Measurements from ENCODE around the gene PASD1. TPM values are rescaled to one million over a fixed set of nuclear protein-coding genes. Genes with fewer than 3 reads are reported as not detected.

The PASD1 gene
- total RNA-seq, 1 experiment from 2014 or later, result not detected

GRCh38 chrX:151697522-151697921, 134.0 kb downstream of the PASD1 start:
- in situ Hi-C loops (cut with HindIII; ENCODE audit: low pct_unique_long_range_greater_than_20kb, low sequenced_read_pairs), result no loop called here

GRCh38 chrX:151698485-151698884, 135.0 kb downstream of the PASD1 start:
- H3K27me3 ChIP-seq (ENCODE audit: control insufficient read depth, insufficient read depth, low read length), result no peaks in the 10 kb centered on the region
- ChIA-PET POLR2A (no interaction called here), CTCF (no interaction called here)
- intact Hi-C loops (cut with micrococcal nuclease; ENCODE audit: unreplicated experiment) (no loop called here), in situ Hi-C loops (cut with HindIII; ENCODE audit: low pct_unique_long_range_greater_than_20kb, low sequenced_read_pairs) (no loop called here)
- DNase-seq (ENCODE audit: low read depth, low spot score) (no peak), ATAC-seq (no peak)
- no peak overlapping the region for H3K4me3 ChIP-seq (ENCODE audit: low read depth in 2 of 2, low read length in 2 of 2)
- H3K36me3 ChIP-seq (ENCODE audit: control insufficient read depth, insufficient read depth, low read length), result no peaks in the 10 kb centered on the region
- no peak overlapping the region for H3K27ac ChIP-seq (ENCODE audit: low read length)
- TF ChIP-seq CTCF (IDR thresholded peaks at IDR 0.05), result no peak
- BruUV-seq (replicated peaks), result no TSS peak
- H3K4me1 ChIP-seq (ENCODE audit: control insufficient read depth, insufficient read depth, low read length), result no peaks in the 10 kb centered on the region
- no peaks in the 10 kb centered on the region for H3K9me3 ChIP-seq (ENCODE audit: control insufficient read depth, insufficient read depth, low read depth, low read length)

More at GRCh38 chrX:151697522-151697921, 134.0 kb downstream of the PASD1 start:
- Histone ChIP-seq H3K36me3 (ENCODE audit: control insufficient read depth, insufficient read depth, low read length) (no peaks in the 10 kb centered on the region), H3K4me1 (ENCODE audit: control insufficient read depth, insufficient read depth, low read length) (no peaks in the 10 kb centered on the region), H3K9me3 (ENCODE audit: control insufficient read depth, insufficient read depth, low read depth, low read length) (no peaks in the 10 kb centered on the region), H3K27ac (ENCODE audit: low read length) (no peak overlapping the region), H3K27me3 (ENCODE audit: control insufficient read depth, insufficient read depth, low read length) (no peaks in the 10 kb centered on the region), H3K4me3 (ENCODE audit: low read depth in 2 of 2, low read length in 2 of 2) (no peak overlapping the region)
- POLR2A ChIA-PET, result interaction anchor here (0.6 kb wide), 1 partner anchor 492 kb away, joined by 6 read pairs; no protein-coding TSS in a partner anchor
- ATAC-seq, result no peak
- intact Hi-C loops (cut with micrococcal nuclease; ENCODE audit: unreplicated experiment), result no loop called here
- TF ChIP-seq CTCF (IDR thresholded peaks at IDR 0.05) (no peak), SIN3A (IDR thresholded peaks at IDR 0.05; ENCODE audit: borderline replicate concordance, insufficient read depth, low read depth, low read length) (no peak), TCF7L2 (IDR thresholded peaks at IDR 0.05; ENCODE audit: low read depth, low read length) (no peak), REST (IDR thresholded peaks at IDR 0.05; ENCODE audit: insufficient read depth in 1 of 2, low read depth in 2 of 2, low read length in 1 of 2) (no peak), POLR2AphosphoS5 (IDR thresholded peaks at IDR 0.05; ENCODE audit: low read depth, low read length) (no peak)
- BruUV-seq (replicated peaks), result no TSS peak
- CTCF ChIA-PET, result no interaction called here
- no peak for DNase-seq (ENCODE audit: low read depth, low spot score)

- no peak overlapping the region for H3K27ac ChIP-seq (ENCODE audit: low read length)
- H3K4me3 ChIP-seq (ENCODE audit: low read depth in 2 of 2, low read length in 2 of 2), result no peak overlapping the region
- intact Hi-C loops (cut with micrococcal nuclease; ENCODE audit: unreplicated experiment), result no loop called here
- in situ Hi-C loops (cut with HindIII; ENCODE audit: low pct_unique_long_range_greater_than_20kb, low sequenced_read_pairs), result no loop called here
- BruUV-seq (replicated peaks), result no TSS peak
- no peaks in the 10 kb centered on the region for H3K27me3 ChIP-seq (ENCODE audit: control insufficient read depth, insufficient read depth, low read length)
- no peaks in the 10 kb centered on the region for H3K36me3 ChIP-seq (ENCODE audit: control insufficient read depth, insufficient read depth, low read length)
- ChIA-PET POLR2A (no interaction called here), CTCF (no interaction called here)
- H3K4me1 ChIP-seq (ENCODE audit: control insufficient read depth, insufficient read depth, low read length), result no peaks in the 10 kb centered on the region
- H3K9me3 ChIP-seq (ENCODE audit: control insufficient read depth, insufficient read depth, low read depth, low read length), result no peaks in the 10 kb centered on the region
- DNase-seq (ENCODE audit: low read depth, low spot score) (no peak), ATAC-seq (no peak)
- TF ChIP-seq SIN3A (IDR thresholded peaks at IDR 0.05; ENCODE audit: borderline replicate concordance, insufficient read depth, low read depth, low read length) (no peak), REST (IDR thresholded peaks at IDR 0.05; ENCODE audit: insufficient read depth in 1 of 2, low read depth in 2 of 2, low read length in 1 of 2) (no peak), POLR2AphosphoS5 (IDR thresholded peaks at IDR 0.05; ENCODE audit: low read depth, low read length) (no peak), CTCF (IDR thresholded peaks at IDR 0.05) (no peak), TCF7L2 (IDR thresholded peaks at IDR 0.05; ENCODE audit: low read depth, low read length) (no peak)
Measured at GRCh38 chrX:151699746-151700145, 136.3 kb downstream of the PASD1 start.

All from Panc1 (cell line).